ENCODE data around the gene CLIC3.

CLIC3 gene

GRCh38 chr9:136963341-136963740, 33.0 kb downstream of the CLIC3 start:
- no peak for DNase-seq

DNA sequence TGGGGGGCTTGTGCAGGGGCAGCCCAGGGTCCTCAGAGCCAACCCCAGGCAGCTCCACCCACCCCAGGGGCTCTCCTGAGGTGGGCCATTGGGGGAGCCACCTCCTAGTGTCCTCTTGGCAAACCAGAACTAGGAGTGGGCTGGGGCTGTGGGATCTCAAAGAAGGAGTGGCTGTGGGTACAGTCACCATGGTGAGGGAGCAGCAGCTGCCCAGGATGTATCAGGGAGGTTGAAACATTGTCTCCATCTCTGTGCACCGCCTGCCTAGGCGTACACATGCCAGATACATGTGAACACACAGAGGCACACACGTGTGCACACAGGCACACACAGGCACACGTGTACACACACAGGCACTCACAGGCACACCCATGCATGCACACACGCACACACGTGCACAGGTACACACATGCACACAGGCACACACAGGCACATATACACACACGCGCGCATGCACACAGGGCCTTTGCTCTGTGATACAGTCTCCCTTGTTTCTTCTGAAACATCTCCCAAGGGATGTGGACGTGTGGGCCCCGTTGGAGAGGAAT, 33.6 kb downstream of the CLIC3 start:
- no peak for DNase-seq

- no peak for DNase-seq
These were observed 34.2 kb downstream of the CLIC3 start for GRCh38 chr9:136962163-136962562.

DNA sequence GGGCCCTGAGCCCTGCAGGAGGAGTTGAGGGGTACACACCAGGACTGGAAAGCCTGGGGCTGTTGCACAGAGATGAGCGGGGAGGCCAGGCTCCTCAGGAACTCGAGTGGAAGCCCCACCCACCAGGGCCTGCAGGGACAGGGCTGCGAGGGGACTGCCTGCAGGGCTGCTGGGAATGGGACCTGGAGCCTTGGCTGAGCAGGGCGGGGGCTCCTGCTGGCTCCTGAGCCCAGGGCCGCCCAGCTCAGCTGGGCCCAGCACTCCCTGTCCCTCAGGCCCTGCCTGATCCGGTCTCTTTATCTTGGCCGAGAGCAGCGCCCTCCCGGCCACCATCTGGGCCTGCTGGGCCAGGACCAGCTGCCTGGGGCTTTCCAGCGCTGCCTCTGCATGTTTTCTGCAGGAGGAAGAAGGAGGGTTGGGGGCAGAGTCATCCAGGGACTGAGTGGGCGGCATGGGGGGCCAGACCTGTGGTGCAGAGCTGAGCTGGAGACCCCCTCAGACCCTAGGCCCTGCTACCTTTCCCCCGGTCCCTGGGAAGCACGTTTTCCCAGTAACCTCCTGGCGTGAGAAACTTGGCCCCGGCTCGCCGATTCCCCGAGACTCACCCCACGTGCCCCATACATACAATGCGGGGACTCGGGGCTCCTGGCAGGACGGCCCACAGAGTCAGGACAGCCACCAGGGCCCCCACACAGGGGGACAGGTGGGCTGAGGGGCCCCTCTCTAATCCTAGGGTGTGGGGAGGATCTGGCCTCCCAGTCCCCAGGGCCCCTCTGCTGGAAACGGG, 34.9 kb downstream of the CLIC3 start:
- no peak for DNase-seq

DNA sequence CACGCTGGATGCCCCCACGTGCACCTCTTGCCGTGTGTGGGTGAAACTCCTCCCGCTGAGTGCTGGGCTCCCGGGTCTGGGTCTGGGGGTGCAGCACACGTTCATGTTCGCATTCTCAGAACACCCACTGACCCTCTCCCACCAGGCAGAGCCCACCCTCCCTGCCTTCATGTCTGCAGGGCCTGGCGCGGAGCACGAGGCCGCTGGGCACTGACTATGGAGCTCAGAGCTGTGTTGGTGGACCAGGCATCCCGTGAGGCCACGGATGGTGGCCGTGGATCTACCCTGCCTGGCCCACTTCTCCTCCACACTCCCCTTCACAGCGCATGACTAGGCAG, 35.5 kb downstream of the CLIC3 start:
- DNase-seq = no peak

DNA sequence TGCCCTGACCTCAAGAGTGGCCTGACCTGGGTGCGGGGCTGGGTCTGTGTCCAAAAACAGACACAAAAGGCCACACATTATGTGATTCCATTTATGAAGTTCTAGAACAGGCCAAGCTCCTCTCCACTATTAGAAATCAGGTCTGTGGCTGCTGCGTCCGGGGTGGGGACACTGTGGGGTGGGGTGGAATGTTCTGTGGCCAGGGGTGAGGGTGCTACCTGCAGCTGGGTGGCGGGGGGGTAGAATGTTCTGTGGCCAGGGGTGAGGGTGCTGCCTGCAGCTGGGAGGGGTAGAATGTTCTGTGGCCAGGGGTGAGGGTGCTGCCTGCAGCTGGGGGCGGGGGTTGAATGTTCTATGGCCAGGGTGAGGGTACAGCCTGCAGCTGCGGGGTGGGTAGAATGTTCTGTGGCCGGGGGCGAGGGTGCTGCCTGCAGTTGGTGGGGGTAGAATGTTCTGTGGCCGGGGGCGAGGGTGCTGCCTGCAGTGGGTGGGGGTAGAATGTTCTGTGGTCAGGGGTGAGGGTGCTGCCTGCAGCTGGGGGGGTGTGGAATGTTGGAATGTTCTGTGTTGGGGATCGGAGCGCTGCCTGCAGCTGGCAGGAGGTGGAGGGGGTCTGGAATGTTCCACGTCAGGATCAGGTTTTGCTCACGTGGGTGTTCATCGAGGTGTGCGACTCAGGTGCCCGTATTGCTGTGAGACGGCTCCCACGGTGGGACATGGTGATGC, 36.0 kb downstream of the CLIC3 start:
- no peak for DNase-seq

- no peak for DNase-seq
These were observed 37.2 kb downstream of the CLIC3 start for GRCh38 chr9:136958898-136959850.

DNA sequence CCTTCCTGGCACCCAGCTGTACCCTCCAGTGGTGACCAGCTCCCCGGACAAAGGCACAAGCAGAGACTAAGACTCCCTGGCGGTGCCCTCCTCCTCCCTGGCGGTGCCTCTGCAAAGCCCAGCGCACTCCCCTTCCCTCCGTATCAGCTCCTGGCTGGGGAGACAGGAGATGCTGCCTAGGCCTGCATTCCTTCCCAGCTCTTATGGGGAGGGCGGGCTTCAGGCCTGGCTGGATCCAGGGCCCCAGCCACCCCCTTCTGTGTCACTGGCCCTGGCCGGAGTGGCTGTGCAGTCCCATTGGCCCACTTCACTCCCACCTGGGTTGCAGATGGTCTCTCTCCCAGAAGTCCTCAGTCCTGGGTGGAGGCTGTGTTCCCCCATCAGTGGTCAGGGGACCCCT, 37.9 kb downstream of the CLIC3 start:
- DNase-seq = no peak

DNA sequence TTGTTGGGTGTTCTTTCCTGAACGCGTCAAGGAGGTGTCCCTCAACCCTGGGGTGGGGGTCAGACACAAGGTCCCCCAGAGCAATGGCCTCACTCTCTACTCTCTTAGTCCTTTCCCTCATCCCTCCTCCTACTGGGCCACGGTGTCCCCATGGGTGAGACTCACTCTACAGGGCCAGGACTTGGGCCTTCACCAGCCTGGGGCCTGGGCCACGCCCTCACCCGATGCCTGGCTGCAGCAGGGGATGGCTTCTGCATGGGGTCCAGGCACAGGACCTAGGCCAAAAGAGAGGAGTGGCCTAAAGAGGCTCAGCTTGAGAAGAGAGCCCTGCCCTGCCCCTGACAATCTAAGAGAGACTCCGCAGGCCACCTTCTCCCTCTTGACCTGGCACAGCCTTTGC, 38.5 kb downstream of the CLIC3 start:
- DNase-seq = no peak

- DNase-seq = no peak
These were observed 38.9 kb downstream of the CLIC3 start for GRCh38 chr9:136957461-136957860.

DNA sequence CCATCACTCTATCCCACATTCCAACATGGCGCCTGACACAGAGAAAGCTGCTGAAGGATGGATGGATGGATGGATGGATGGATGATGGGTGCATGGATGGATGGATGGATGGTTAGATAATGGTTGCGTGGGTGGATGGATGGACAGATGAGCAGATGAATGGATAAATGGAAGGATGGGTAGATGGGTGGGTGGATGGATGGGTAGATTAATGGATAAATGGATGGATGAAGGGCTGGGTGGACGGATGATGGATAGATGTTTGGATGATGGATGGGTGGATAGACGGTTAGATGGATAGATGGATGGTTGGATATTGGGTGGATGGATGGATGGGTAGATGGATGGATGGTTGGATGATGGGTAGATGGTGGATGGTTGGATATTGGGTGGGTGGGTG, 39.8 kb downstream of the CLIC3 start:
- DNase-seq = no peak

DNA sequence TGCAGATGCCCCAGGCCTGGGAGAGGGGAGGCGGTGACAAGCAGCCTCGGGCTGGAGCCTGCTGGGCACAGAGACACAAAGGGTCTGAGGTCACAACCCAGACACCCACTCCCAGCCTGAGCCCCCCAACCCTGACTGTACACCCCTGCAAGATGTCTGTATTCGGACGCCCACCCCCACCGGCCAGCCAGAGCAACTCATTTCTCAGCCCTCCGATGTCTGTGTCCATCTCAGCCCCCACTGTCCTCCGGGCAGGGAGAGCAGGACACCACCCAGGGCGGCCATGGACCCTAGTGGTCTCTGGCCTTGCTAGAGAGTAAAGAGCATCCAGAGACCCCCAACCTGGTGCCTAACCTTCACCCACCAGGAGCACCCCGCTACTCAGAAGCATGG, 40.4 kb downstream of the CLIC3 start:
- no peak for DNase-seq

GRCh38 chr9:136955202-136955942, 41.0 kb downstream of the CLIC3 start:
- DNase-seq = no peak

DNA sequence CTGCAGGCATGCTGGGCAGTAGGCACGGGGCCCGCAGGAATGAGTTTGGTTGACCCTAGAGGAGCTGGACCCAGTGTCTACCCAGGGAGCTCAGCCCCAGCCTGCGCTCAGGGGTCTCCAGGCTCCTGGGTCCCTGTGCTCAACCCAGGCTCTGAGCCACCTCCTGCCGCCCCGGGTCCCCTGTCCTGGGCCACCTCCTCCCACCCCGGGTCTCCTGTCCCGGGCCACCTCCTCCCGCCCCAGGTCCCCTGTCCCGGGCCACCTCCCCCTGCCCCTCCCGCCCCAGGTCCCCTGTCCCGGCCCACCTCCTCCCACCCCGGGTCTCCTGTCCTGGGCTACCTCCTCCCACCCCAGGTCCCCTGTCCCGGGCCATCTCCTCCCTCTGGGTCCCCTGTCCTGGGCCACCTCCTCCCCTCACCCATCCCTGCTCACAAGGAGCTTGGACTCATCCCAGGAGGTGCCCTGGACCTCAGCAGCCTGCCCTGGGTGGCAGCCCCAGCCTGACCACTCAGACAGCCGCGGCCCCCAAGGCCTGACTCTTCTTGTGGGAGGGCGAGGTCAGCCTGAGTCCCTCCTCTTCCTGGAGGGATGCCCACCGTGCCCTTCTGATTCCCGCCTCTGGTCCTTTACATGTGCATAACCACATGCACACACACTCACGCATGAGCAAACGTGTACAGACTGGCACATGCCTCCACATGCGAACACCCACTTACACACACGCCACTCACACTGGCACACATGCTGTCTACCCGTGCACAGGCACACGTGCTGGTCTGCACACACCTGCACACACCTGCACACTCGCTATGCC, 41.9 kb downstream of the CLIC3 start:
- DNase-seq = no peak

DNA sequence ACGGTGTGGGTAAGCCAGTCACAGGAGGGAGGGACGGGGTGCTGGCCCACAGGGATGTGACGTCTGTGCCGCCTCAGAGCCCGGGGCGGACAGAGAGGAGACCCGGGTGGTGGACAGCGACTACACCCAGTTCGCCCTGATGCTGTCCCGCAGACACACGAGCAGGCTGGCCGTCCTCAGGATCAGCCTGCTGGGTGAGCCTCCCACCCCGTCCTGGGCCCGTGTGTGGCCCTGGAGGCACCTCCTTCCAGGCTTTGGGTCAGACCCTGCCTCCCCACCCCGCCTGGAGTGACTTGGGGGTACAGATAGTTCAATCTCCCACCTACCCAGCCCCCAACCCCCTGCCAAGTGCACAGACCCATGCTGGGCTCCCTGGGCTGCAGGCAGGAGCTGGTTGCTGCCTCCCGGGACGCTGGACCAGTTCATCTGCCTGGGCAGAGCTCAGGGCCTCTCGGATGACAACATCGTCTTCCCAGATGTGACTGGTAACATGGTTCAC, 42.5 kb downstream of the CLIC3 start:
- DNase-seq = no peak

GRCh38 chr9:136952876-136953770, 43.2 kb downstream of the CLIC3 start:
- DNase-seq = no peak

- DNase-seq = no peak
These were observed 44.0 kb downstream of the CLIC3 start for GRCh38 chr9:136952321-136952850.

GRCh38 chr9:136951541-136952320, 44.6 kb downstream of the CLIC3 start, which contains the start of gene LCN12:
Gene LCN12 (plus strand): TSS chr9:136952273. CDS start chr9:136952328, 55 bp downstream.
- DNase-seq = no peak

All from hematopoietic multipotent progenitor cell treated with erythropoietin and hydrocortisone succinate and interleukin-3 and kit ligand, for 4 days (in vitro differentiated cells).